HCT116 (cell line): ENCODE data around the gene BTNL3. TPM values are rescaled to one million over a fixed set of nuclear protein-coding genes. Genes with fewer than 3 reads are reported as not detected.

ENCODE experiments used
- ATAC-seq: fragments of 200-7000 bp; cut with Tn5 transposase; 2 replicates; pipeline ENCODE4 v1.9.1; 2020; ENCODE audit warnings: mild to moderate bottlenecking, moderate library complexity
- BruUV-seq: library from RNA; stranded (reverse); fragments of 400-500 nt; replicated peaks from 2 replicates; lab custom pipeline; 2021; lab: Mats Ljungman, UMichigan
- CTCF ChIA-PET: fragments of 300-600 bp; sonication (Branson Sonifier 250); formaldehyde crosslinking; loops from one replicate; lab custom pipeline; 2021; ENCODE audit warnings: antibody characterized with exemption; lab: Charles Lee
- POLR2A ChIA-PET: fragments of 300-600, 350-600 bp; sonication (Branson Sonifier 250); formaldehyde crosslinking; loops from one replicate; lab custom pipeline; 2021; ENCODE audit warnings: antibody characterized with exemption; lab: Charles Lee
- RAD21 ChIA-PET, 2 experiments: fragments of 300-600 bp; sonication (Branson Sonifier 250); formaldehyde crosslinking; loops; one replicate each; lab custom pipeline; 2023; ENCODE audit warnings: low total read pairs in 2 of 2; ENCODE audit not compliant: uncharacterized antibody in 2 of 2, unreplicated experiment in 2 of 2, low non-redundant PET in 1 of 2; lab: Charles Lee
- DNase-seq: peaks from one replicate; pipeline ENCODE4 v3.0.0-alpha.2; 2010; ENCODE audit warnings: low read depth, low spot score
- H2AFZ ChIP-seq: fragments of 200-600 bp; shearing (Covaris generic), sonication (generic); 2 replicates; pipeline ENCODE4 v1.6.1; 2017; ENCODE audit warnings: low read depth, mixed run types, mixed read lengths, antibody characterized with exemption, low read length; ENCODE audit not compliant: poor library complexity, severe bottlenecking
- H3K27ac ChIP-seq: 2 replicates; pipeline ENCODE4 v1.5.1; 2012; ENCODE audit warnings: low read depth, low read length
- H3K27me3 ChIP-seq: fragments of 200-600 bp; sonication (generic); 2 replicates; pipeline ENCODE4 v1.6.1; 2016; ENCODE audit warnings: mixed run types, low read length, mixed read lengths; ENCODE audit not compliant: insufficient read depth
- H3K36me3 ChIP-seq, 2 experiments: fragments of 200-500 bp in 1 of 2; fragments of 200-600 bp in 1 of 2; sonication (Bioruptor generic) in 1 of 2; sonication (generic) in 1 of 2; 2 replicates each; pipeline versions ENCODE4 v1.5.1 to v1.6.1; 2014 to 2016; ENCODE audit warnings: low read length in 2 of 2, inconsistent platforms in 1 of 2, mixed read lengths in 1 of 2, mixed run types in 1 of 2; ENCODE audit not compliant: insufficient read depth in 2 of 2, control insufficient read depth in 1 of 2
- H3K4me1 ChIP-seq, 2 experiments: fragments of 200-600 bp in 1 of 2; sonication (generic) in 1 of 2; 2 replicates each; pipeline versions ENCODE4 v1.5.1 to v1.6.1; 2012 to 2017; ENCODE audit warnings: low read length in 2 of 2, inconsistent platforms in 1 of 2, mild to moderate bottlenecking in 1 of 2, mixed read lengths in 1 of 2, mixed run types in 1 of 2, moderate library complexity in 1 of 2; ENCODE audit not compliant: insufficient read depth in 2 of 2, control insufficient read depth in 1 of 2
- H3K4me2 ChIP-seq: fragments of 200-600 bp; sonication (generic); 2 replicates; pipeline ENCODE4 v1.6.1; 2017; ENCODE audit warnings: mixed run types, low read length, mixed read lengths
- H3K4me3 ChIP-seq, 2 experiments: fragments of 200-600 bp in 1 of 2; sonication (generic) in 1 of 2; replicated peaks in 1 of 2; 2 replicates each; pipeline ENCODE4 v1.5.1; 2011 to 2016; ENCODE audit warnings: low read length in 2 of 2, control low read depth in 1 of 2, low read depth in 1 of 2, mild to moderate bottlenecking in 1 of 2, mixed read lengths in 1 of 2, mixed run types in 1 of 2
- H3K79me2 ChIP-seq: fragments of 200-600 bp; sonication (generic); 2 replicates; pipeline ENCODE4 v1.6.1; 2017; ENCODE audit warnings: mild to moderate bottlenecking, mixed run types, low read length, moderate library complexity, mixed read lengths; ENCODE audit not compliant: insufficient read depth
- H3K9ac ChIP-seq: fragments of 200-600 bp; sonication (generic); 2 replicates; pipeline ENCODE4 v1.6.1; 2016; ENCODE audit warnings: low read length, mixed read lengths
- H3K9me2 ChIP-seq: fragments of 200-600 bp; sonication (generic), shearing (Covaris generic); 2 replicates; pipeline ENCODE4 v1.6.1; 2017; ENCODE audit warnings: mixed run types, mild to moderate bottlenecking, moderate library complexity; ENCODE audit not compliant: insufficient read depth
- H3K9me3 ChIP-seq, 2 experiments: fragments of 200-500 bp in 1 of 2; fragments of 200-600 bp in 1 of 2; sonication (Bioruptor generic) in 1 of 2; sonication (generic) in 1 of 2; 2 replicates each; pipeline ENCODE4 v1.6.1; 2014 to 2017; ENCODE audit warnings: low read length in 2 of 2, mixed read lengths in 2 of 2, inconsistent platforms in 1 of 2, low read depth in 1 of 2, mild to moderate bottlenecking in 1 of 2, mixed run types in 1 of 2, moderate library complexity in 1 of 2; ENCODE audit not compliant: control insufficient read depth in 1 of 2, insufficient read depth in 1 of 2
- H4K20me1 ChIP-seq: fragments of 200-600 bp; sonication (generic), shearing (Covaris generic); 2 replicates; pipeline ENCODE4 v1.6.1; 2017; ENCODE audit warnings: mixed run types, mild to moderate bottlenecking, moderate library complexity; ENCODE audit not compliant: insufficient read depth
- ATF3 ChIP-seq: IDR thresholded peaks from 2 replicates; pipeline ENCODE4 v1.6.1; 2012
- CBX3 ChIP-seq: IDR thresholded peaks from 2 replicates; pipeline ENCODE4 v1.6.1; 2012; ENCODE audit warnings: low read depth
- CEBPB ChIP-seq: IDR thresholded peaks from 2 replicates; pipeline ENCODE4 v1.6.1; 2012; ENCODE audit warnings: low read depth
- EGR1 ChIP-seq: IDR thresholded peaks from 2 replicates; pipeline ENCODE4 v1.6.1; 2012; ENCODE audit warnings: low read depth
- EZH2 ChIP-seq: fragments of 200-600 bp; sonication (generic); IDR thresholded peaks from 2 replicates; pipeline ENCODE4 v1.6.1; 2017; ENCODE audit warnings: antibody characterized with exemption, mixed run types
- EZH2phosphoT487 ChIP-seq: fragments of 200-600 bp; IDR thresholded peaks from 2 replicates; pipeline ENCODE4 v1.6.1; 2018; ENCODE audit warnings: antibody characterized with exemption, borderline replicate concordance
- FOSL1 ChIP-seq: IDR thresholded peaks from 2 replicates; pipeline ENCODE4 v1.6.1; 2012; ENCODE audit warnings: low read depth
- JUND ChIP-seq: IDR thresholded peaks from 2 replicates; pipeline ENCODE4 v1.6.1; 2012
- POLR2A ChIP-seq: IDR thresholded peaks from 2 replicates; pipeline ENCODE4 v1.7.0; 2011; ENCODE audit warnings: borderline replicate concordance; ENCODE audit not compliant: insufficient read depth, insufficient read length; ENCODE audit errors: extremely low read depth
- POLR2AphosphoS5 ChIP-seq: IDR thresholded peaks from 2 replicates; pipeline ENCODE4 v1.6.1; 2011; ENCODE audit warnings: mild to moderate bottlenecking, low read depth, low read length, moderate library complexity
- RAD21 ChIP-seq: IDR thresholded peaks from 2 replicates; pipeline ENCODE4 v1.6.1; 2012; ENCODE audit warnings: low read depth, mild to moderate bottlenecking
- SP1 ChIP-seq: IDR thresholded peaks from 2 replicates; pipeline ENCODE4 v1.6.1; 2012; ENCODE audit warnings: low read depth
- SRF ChIP-seq: IDR thresholded peaks from 2 replicates; pipeline ENCODE4 v1.6.1; 2012; ENCODE audit warnings: low read depth
- ZBTB33 ChIP-seq: IDR thresholded peaks from 2 replicates; pipeline ENCODE4 v1.6.1; 2011; ENCODE audit warnings: mild to moderate bottlenecking, low read length, moderate library complexity; ENCODE audit not compliant: insufficient replicate concordance; ENCODE audit errors: extremely low read depth
- intact Hi-C: fragments of 100-400 bp; cut with micrococcal nuclease; formaldehyde crosslinking; loops from 2 replicates; pipeline ENCODE4 v1.10.0; 2022
- total RNA-seq: library from RNA; stranded (reverse); gene quantifications from one replicate; pipeline ENCODE4 v1.2.1, GENCODE V29; 2021; ENCODE audit not compliant: unreplicated experiment
- TF ChIP-seq, protein P1 (sequence below): IDR thresholded peaks from 2 replicates; pipeline ENCODE4 v1.6.1; 2012; ENCODE audit warnings: low read depth
- TF ChIP-seq, protein P2 (sequence below), 3 experiments: fragments of 200-600 bp in 1 of 3; sonication (generic) in 1 of 3; IDR thresholded peaks in 2 of 3; conservative IDR thresholded peaks in 1 of 3; 2 replicates each; pipeline ENCODE4 v1.5.1; 2012 to 2017; ENCODE audit warnings: low read depth in 2 of 3, low read length in 2 of 3, antibody characterized with exemption in 1 of 3, borderline replicate concordance in 1 of 3, control low read depth in 1 of 3, mild to moderate bottlenecking in 1 of 3, mixed read lengths in 1 of 3, mixed run types in 1 of 3, moderate library complexity in 1 of 3; ENCODE audit not compliant: insufficient read depth in 1 of 3

The BTNL3 gene
- total RNA-seq, 1 experiment from 2014 or later = not detected

DNA sequence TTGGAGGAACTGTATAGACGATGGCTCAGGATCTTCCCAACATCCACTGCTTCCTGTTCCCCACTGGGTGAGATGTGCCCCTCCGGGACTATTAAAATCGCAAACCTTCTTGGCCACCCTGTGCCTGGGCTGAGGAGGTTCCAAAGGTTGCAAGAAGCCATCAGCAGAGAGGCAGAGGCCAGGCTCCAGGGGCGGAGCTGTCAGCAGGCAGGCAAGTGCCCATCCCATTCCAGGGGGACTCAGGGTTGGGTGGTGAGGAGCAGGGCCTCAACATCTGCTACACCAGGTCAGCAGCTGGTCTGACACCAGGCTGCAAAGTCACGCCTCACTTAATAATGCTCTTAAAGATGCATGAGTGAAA, 2.2 kb downstream of the BTNL3 start:
- ATAC-seq = no peak
- H3K9ac ChIP-seq = no peak overlapping the region

More for the DNA sequence above, 2.2 kb downstream of the BTNL3 start:
- H4K20me1 ChIP-seq = no peaks in the 10 kb centered on the region
- H3K9me2 ChIP-seq = no peaks in the 10 kb centered on the region
- no peaks in the 10 kb centered on the region for H3K27me3 ChIP-seq
- POLR2A ChIA-PET = no interaction called here
- intact Hi-C loops = no loop called here
- no peak overlapping the region for H2AFZ ChIP-seq
- RAD21 ChIA-PET = no interaction called here
- H3K4me1 ChIP-seq = no peaks in the 10 kb centered on the region
- H3K36me3 ChIP-seq = no peaks in the 10 kb centered on the region
- no peak for DNase-seq
- H3K4me3 ChIP-seq = no peak overlapping the region
- no peaks in the 10 kb centered on the region for H3K9me3 ChIP-seq
- H3K27ac ChIP-seq = no peak overlapping the region
- BruUV-seq = no TSS peak
- TF ChIP-seq POLR2A = no peak
- TF ChIP-seq CEBPB = no peak
- TF ChIP-seq ZBTB33 = no peak
- no peak for TF ChIP-seq SRF
- TF ChIP-seq, protein P1, sequence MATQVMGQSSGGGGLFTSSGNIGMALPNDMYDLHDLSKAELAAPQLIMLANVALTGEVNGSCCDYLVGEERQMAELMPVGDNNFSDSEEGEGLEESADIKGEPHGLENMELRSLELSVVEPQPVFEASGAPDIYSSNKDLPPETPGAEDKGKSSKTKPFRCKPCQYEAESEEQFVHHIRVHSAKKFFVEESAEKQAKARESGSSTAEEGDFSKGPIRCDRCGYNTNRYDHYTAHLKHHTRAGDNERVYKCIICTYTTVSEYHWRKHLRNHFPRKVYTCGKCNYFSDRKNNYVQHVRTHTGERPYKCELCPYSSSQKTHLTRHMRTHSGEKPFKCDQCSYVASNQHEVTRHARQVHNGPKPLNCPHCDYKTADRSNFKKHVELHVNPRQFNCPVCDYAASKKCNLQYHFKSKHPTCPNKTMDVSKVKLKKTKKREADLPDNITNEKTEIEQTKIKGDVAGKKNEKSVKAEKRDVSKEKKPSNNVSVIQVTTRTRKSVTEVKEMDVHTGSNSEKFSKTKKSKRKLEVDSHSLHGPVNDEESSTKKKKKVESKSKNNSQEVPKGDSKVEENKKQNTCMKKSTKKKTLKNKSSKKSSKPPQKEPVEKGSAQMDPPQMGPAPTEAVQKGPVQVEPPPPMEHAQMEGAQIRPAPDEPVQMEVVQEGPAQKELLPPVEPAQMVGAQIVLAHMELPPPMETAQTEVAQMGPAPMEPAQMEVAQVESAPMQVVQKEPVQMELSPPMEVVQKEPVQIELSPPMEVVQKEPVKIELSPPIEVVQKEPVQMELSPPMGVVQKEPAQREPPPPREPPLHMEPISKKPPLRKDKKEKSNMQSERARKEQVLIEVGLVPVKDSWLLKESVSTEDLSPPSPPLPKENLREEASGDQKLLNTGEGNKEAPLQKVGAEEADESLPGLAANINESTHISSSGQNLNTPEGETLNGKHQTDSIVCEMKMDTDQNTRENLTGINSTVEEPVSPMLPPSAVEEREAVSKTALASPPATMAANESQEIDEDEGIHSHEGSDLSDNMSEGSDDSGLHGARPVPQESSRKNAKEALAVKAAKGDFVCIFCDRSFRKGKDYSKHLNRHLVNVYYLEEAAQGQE = no peak
- TF ChIP-seq ATF3 = no peak
- TF ChIP-seq, protein P2, sequence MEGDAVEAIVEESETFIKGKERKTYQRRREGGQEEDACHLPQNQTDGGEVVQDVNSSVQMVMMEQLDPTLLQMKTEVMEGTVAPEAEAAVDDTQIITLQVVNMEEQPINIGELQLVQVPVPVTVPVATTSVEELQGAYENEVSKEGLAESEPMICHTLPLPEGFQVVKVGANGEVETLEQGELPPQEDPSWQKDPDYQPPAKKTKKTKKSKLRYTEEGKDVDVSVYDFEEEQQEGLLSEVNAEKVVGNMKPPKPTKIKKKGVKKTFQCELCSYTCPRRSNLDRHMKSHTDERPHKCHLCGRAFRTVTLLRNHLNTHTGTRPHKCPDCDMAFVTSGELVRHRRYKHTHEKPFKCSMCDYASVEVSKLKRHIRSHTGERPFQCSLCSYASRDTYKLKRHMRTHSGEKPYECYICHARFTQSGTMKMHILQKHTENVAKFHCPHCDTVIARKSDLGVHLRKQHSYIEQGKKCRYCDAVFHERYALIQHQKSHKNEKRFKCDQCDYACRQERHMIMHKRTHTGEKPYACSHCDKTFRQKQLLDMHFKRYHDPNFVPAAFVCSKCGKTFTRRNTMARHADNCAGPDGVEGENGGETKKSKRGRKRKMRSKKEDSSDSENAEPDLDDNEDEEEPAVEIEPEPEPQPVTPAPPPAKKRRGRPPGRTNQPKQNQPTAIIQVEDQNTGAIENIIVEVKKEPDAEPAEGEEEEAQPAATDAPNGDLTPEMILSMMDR (IDR thresholded peaks at IDR 0.05 in 2 of 3, conservative IDR thresholded peaks at IDR 0.05 in 1 of 3; ENCODE audit: borderline replicate concordance in 1 of 3, insufficient read depth in 1 of 3, low read depth in 2 of 3, low read length in 2 of 3) = no peak
- no peak for TF ChIP-seq SP1
- TF ChIP-seq POLR2AphosphoS5 = no peak
- TF ChIP-seq CBX3 = no peak
- TF ChIP-seq JUND = no peak
- TF ChIP-seq EGR1 = no peak
- TF ChIP-seq EZH2 = no peak
- TF ChIP-seq FOSL1 = no peak
- no peak for TF ChIP-seq RAD21
- no peak for TF ChIP-seq EZH2phosphoT487
- TF ChIP-seq, all 23 proteins: peak for 0
- H3K4me2 ChIP-seq = no peak overlapping the region
- H3K79me2 ChIP-seq = no peaks in the 10 kb centered on the region
- CTCF ChIA-PET = no interaction called here
